ENCODE results near the gene CDH23.
A peak's percentile ranks its signal among the peaks of the same experiment; 100 is the strongest.

CDH23 gene

DNA sequence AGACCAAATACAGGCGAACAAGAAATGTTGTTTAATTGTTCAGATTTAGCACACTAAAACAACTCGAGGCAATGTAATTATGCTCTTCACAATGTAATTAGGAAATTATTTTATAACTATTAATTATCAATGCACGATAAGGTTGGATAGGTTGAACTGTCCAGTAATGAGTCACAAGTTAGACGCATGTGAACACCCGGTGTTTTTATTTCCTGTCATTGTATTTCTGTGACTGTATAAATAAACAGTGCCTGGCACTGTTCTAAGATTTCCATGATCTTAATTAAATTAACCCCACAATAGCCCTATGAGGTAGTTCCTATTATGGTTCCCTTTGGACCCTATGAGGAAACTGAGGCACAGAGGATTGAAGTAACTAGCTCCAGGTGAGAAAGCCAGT lies 296.7 kb downstream of the CDH23 start:
- H3K27ac ChIP-seq: no peak overlapping the region
- ChIA-PET POLR2A (ENCODE audit: low non-redundant PET) (no interaction called here), CTCF (interaction anchor here (0.8 to 2.8 kb wide), 5 partner anchors 11 to 619 kb away, joined by 3 to 9 read pairs (median 4); partner anchors contain the start of gene VSIR)

GRCh38 chr10:71694039-71694501 lies 297.4 kb downstream of the CDH23 start:
- no peak for DNase-seq (ENCODE audit: low spot score)
- ChIA-PET POLR2A (ENCODE audit: low non-redundant PET) (no interaction called here), CTCF (interaction anchor here (0.5 to 2.8 kb wide), 2 partner anchors 33 to 79 kb away, joined by 3 to 9 read pairs; partner anchors contain the start of gene VSIR)
- TF ChIP-seq, protein P1, sequence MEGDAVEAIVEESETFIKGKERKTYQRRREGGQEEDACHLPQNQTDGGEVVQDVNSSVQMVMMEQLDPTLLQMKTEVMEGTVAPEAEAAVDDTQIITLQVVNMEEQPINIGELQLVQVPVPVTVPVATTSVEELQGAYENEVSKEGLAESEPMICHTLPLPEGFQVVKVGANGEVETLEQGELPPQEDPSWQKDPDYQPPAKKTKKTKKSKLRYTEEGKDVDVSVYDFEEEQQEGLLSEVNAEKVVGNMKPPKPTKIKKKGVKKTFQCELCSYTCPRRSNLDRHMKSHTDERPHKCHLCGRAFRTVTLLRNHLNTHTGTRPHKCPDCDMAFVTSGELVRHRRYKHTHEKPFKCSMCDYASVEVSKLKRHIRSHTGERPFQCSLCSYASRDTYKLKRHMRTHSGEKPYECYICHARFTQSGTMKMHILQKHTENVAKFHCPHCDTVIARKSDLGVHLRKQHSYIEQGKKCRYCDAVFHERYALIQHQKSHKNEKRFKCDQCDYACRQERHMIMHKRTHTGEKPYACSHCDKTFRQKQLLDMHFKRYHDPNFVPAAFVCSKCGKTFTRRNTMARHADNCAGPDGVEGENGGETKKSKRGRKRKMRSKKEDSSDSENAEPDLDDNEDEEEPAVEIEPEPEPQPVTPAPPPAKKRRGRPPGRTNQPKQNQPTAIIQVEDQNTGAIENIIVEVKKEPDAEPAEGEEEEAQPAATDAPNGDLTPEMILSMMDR (conservative IDR thresholded peaks at IDR 0.05; ENCODE audit: low read depth): no peak
- H3K27ac ChIP-seq: no peak overlapping the region

More for the DNA sequence above, 296.7 kb downstream of the CDH23 start:
- TF ChIP-seq, protein P1 (conservative IDR thresholded peaks at IDR 0.05; ENCODE audit: low read depth): no peak
- DNase-seq (ENCODE audit: low spot score): no peak

DNA sequence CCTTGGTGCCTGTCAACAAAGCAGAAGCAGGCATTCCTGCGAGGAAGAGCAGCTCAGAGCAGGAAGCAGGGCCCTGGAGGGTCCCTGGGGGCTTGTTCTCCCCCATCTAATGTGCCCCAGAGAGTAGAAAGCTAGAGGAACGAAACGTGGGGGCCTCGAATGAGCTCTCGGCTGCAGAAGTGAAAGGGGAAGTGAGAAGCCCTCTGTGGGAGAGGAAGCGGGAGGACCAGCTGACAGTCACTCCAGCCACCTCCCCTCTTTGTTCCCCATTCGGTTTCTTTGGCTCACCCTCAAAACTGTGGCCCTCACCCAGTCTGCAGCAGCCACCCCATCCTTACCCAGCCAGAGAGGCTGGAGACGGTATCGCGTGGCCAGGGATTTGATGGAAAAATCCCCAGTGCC lies 297.8 kb downstream of the CDH23 start:
- TF ChIP-seq, protein P1 (conservative IDR thresholded peaks at IDR 0.05; ENCODE audit: low read depth): no peak
- POLR2A ChIA-PET (ENCODE audit: low non-redundant PET): no interaction called here
- no peak for DNase-seq (ENCODE audit: low spot score)
- H3K27ac ChIP-seq: no peak overlapping the region
- CTCF ChIA-PET: interaction anchor here (0.7 kb wide), 1 partner anchor 287 kb away, joined by 3 read pairs; no protein-coding TSS in a partner anchor

DNA sequence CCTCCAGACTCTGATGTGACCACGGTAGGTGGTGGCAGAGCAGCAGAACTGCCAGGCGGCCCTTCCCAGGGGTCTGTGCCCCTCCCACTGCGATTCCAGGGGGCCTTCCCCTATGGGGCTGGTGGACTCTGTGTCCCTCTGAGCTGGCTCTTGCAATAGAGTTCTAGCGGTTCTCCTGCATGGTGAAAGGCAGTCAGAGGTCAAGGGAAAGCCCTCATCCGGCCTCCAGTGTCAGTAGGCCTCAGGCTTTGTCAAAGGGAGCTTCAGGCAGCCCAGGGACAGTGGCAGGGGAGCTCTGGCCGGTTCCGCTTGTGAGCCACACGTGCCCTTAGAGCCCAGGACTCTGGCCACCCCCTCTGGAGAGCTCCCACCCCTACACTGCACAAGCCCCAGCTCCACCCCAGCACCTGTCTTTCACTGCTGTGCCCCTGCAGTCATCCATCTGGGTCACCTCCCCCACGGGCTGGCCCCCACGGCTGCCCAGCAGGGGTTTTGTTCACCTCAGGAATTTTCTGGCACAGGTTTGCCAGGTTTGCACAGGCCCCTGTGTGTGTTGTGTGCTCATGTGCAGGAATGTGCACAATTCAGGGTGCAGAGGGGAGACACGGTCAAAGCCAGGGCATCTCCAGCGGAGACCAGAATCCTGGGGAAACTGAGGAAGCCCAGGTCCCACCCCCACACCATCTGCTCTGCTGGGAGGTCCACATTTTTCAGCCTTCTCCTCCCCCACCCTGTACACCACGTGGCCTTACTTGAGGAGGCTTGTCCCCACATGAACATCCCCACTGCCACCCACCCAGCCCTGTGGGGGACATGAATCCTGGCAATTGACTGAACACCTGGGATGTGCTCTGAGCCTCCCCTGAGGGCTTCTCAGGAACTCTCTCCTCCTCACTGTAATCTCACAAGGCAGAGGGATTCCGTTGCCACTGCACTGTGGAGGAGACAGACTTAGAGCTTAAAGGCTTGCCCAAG lies 299.1 kb downstream of the CDH23 start:
- TF ChIP-seq, protein P1 (conservative IDR thresholded peaks at IDR 0.05; ENCODE audit: low read depth): no peak
- CTCF ChIA-PET: interaction anchor here (0.5 to 2.7 kb wide), 21 partner anchors 11 to 377 kb away, joined by 3 to 23 read pairs (median 6); partner anchors contain the start of genes SLC29A3 and VSIR
- H3K27ac ChIP-seq: no peak overlapping the region
- DNase-seq (ENCODE audit: low spot score): no peak
- POLR2A ChIA-PET (ENCODE audit: low non-redundant PET): no interaction called here

- TF ChIP-seq, protein P1 (conservative IDR thresholded peaks at IDR 0.05; ENCODE audit: low read depth): peak; percentile 84
- H3K27ac ChIP-seq: no peak overlapping the region
- POLR2A ChIA-PET (ENCODE audit: low non-redundant PET): no interaction called here
- CTCF ChIA-PET: interaction anchor here (0.5 to 2.7 kb wide), 29 partner anchors 10 to 463 kb away, joined by 3 to 23 read pairs (median 5); partner anchors contain the start of genes SLC29A3 and VSIR
- DNase-seq (ENCODE audit: low spot score): peak; percentile 74
Measured at GRCh38 chr10:71696628-71697326, 300.1 kb downstream of the CDH23 start.

All from RWPE1 (cell line).